ENCODE results near the gene STARD8.
"Not testable (repeated sequence)": the region's sequence is repeated elsewhere in the genome, so short reads cannot be mapped to it uniquely, and the experiment has no call there.

STARD8 gene

DNA sequence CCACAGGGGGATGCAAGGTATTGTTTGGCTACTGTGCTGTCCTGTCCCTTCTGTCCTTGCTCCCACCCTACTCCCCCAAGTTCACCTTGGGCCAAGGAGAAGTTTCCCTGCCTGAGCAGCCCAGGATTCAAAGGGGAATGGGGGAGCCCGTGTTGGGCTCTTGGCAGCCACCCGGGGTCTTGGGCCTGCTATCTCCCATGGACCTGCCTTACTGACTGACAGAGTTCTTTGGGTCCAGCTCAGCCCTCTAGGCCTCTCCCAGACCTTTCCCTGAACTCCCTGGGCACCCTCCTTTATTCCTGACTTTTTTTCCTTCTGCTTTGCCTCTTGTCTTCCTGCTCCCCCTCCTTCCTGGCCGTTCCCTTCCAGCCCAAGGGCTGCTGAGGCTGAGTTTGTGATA lies 67.4 kb downstream of the STARD8 start:
- in situ Hi-C loops (cut with MboI; ENCODE audit: low sequenced_read_pairs) = no loop called here

DNA sequence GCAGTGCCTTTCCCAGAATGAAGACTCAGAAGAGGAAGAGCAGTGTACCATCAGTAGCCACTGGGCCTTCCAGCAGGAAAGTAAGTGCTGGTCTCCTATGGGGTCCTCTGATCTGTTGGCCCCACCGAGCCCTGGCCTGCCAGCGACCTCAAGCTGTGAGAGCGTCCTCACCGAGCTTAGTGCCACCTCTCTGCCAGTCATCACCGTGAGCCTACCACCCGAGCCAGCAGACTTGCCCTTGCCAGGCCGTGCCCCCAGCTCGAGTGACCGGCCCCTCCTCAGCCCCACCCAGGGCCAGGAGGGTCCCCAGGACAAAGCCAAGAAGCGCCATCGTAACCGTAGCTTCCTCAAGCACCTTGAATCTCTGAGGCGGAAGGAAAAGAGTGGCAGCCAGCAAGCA lies 69.7 kb downstream of the STARD8 start:
- in situ Hi-C loops (cut with MboI; ENCODE audit: low sequenced_read_pairs) = no loop called here

DNA sequence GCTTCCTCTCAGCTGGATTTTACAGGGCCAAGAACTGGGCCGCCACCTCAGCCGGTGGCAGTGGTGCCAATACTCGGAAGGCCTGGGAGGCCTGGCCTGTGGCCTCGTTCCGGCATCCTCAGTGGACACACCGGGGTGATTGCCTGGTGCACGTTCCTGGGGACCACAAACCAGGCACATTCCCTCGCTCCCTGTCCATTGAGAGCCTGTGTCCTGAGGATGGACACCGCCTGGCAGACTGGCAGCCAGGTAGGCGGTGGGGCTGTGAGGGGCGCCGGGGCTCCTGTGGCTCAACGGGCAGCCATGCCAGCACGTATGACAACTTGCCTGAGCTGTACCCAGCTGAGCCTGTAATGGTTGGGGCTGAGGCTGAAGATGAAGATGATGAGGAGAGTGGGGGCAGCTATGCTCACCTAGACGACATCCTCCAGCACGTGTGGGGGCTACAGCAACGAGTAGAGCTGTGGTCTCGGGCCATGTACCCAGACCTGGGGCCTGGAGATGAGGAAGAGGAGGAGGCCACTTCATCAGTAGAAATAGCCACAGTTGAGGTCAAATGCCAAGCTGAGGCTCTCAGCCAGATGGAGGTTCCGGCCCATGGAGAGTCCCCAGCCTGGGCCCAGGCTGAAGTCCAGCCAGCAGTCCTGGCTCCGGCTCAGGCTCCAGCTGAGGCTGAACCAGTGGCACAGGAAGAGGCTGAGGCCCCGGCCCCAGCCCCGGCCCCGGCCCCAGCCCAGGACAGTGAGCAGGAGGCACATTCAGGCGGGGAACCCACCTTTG lies 70.4 kb downstream of the STARD8 start:
- in situ Hi-C loops (cut with MboI; ENCODE audit: low sequenced_read_pairs) = no loop called here

DNA sequence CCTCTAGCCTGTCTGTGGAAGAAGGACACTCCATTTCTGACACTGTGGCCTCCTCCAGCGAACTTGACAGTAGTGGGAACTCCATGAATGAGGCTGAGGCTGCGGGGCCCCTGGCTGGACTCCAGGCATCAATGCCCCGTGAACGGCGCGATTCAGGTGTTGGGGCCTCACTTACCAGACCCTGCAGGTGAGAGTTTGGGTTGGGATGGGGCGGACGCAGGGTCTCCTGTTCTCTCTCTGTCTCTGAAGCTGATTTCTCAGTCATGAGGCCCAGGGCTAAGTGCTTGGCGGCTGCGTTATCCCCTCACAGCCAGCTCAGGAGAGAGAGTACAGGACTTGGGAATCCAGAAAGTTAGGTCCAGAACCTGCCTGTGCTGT lies 71.0 kb downstream of the STARD8 start:
- in situ Hi-C loops (cut with MboI; ENCODE audit: low sequenced_read_pairs) = no loop called here

DNA sequence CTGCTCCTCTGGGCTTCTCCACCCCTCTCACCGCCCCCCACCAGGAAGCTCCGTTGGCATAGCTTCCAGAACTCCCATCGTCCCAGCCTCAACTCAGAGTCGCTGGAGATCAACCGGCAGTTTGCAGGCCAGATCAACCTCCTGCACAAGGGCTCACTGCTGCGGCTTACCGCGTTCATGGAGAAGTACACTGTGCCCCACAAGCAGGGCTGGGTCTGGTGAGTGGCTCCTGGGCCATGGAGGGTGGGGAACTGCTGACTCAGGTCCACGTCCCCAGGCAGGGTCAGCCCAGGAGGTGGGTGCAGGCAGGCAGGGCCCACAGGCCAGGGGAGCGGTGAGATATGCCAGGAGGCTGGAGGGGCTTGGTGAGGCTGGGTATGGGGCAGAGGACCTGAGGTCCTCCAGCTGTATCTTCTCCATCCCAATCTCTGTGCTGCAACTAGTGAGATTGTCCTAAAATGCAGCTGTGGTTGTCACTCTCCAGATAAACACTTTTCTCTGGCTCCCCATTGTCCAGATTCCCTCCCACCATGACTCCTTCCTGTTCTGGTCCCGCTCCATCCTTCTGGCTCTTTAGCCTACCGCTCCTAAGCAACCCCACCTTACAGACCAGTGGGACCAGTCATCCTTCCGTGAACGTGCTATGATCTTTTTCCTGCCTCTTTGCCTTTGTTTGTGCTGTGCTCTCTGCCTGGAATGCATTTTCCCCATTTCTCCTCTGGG lies 71.9 kb downstream of the STARD8 start:
- in situ Hi-C loops (cut with MboI; ENCODE audit: low sequenced_read_pairs) = no loop called here

DNA sequence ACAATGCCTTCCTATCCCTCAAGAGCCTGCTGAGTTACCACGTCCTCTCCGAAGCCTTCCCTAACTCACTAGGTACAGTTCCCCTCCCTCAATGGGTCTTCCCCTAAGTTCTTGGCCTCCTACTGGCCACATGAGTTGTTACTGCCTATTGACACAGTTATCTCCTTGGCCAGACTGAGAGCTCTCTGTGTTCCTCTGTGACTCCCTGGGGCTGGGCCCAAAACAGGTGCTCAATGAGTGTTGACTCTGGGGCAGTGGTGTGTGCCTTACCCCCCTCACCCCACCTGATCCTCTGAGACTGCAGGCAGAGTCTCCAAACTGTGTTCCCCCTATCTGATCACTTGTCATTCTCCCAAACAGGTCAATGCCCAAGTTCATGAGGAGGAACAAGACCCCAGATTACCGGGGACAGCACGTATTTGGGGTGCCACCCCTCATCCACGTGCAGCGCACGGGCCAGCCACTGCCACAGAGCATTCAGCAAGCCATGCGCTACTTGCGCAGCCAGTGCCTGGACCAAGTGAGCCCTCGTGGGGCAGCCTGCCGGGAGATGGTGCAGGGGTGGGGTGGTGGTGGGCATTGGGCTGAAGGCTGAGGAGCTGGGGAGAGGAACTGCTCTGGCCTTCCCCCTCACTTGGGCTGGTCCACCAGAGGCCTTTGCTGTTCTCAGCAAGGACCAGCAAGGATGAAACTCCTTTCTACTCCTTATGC lies 72.6 kb downstream of the STARD8 start:
- in situ Hi-C loops (cut with MboI; ENCODE audit: low sequenced_read_pairs) = no loop called here

DNA sequence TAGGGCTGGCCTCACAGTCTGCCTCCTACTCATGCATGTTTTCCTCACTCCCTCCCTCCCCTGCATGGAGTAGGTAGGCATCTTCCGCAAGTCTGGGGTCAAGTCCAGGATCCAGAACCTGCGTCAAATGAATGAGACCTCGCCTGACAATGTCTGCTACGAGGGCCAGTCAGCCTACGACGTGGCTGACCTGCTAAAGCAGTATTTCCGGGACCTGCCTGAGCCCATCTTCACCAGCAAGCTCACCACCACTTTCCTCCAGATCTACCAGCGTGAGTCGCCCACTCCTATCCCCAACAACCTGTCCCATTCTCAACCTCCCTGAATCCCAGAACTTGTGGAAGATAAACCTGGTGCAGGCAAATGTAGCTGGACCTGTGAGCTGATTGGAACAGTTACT lies 73.4 kb downstream of the STARD8 start:
- in situ Hi-C loops (cut with MboI; ENCODE audit: low sequenced_read_pairs) = no loop called here

DNA sequence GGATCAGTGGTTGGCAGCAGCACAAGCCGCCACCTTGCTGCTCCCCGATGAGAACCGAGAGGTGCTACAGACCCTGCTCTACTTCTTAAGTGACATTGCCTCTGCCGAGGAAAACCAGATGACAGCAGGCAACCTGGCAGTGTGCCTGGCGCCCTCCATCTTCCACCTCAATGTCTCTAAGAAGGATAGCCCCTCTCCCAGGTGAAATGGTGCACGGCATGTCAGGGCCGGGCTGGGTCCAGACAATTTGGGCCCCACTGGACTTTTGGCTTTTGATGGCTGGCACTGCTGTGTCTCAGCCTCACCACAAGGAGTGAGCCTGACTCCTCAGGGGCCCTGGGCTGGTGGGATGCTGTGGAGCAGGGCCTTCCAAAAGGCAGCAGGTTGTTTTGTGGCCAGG lies 74.1 kb downstream of the STARD8 start:
- in situ Hi-C loops (cut with MboI; ENCODE audit: low sequenced_read_pairs) = no loop called here

DNA sequence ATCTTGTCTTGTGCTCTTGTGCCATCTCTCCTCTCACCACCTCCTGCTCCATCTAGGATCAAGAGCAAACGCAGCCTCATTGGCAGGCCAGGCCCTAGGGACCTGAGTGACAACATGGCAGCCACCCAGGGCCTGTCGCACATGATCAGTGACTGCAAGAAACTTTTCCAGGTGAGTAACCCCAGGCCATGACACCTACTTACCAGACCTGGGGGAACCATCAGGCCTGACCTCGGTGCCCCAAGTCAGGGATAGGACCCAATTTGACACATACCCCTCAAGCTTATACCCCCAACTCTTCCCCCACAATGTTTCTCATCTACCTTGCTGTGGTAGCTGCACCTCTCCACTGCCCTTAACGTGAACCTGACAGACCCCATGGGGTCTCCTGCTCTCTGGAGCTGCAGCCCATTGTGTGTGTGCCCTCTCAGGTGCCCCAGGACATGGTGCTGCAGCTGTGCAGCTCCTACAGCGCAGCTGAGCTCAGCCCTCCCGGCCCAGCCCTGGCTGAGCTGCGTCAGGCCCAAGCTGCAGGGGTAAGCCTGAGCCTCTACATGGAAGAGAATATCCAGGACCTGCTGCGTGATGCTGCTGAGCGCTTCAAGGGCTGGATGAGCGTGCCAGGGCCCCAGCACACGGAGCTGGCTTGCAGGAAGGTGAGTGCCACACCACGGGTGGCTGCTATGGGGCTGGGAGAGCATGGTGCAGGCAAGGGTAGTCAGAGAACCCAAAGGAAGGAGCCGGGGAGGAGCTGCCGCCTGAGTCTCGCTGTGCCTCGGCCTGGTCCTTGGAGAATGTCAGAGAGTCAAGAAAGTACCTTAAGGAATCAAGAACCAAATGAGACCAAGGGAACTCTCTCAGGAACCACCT lies 74.8 kb downstream of the STARD8 start:
- in situ Hi-C loops (cut with MboI; ENCODE audit: low sequenced_read_pairs) = no loop called here

DNA sequence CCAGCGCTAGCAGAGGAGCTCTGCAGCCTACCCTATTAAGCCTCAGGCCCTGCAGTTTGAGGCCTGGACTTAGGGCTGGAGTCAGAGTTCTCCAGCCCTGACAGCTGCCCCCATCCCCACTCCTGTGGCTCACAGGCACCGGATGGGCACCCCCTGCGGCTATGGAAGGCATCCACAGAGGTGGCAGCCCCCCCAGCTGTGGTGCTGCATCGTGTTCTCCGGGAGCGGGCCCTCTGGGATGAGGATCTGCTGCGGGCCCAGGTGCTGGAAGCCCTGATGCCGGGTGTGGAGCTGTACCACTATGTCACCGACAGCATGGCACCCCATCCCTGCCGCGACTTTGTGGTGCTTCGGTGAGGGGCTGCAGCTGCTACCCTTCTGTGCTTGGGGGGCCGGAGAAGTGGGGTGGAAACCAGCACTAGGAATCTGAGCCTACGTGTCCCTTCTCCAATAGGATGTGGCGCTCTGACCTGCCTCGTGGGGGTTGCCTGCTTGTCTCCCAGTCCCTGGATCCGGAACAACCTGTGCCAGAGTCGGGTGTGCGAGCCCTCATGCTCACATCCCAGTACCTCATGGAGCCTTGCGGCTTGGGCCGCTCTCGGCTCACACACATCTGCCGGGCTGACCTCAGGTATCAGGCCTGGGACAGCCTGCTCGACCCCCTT lies 76.2 kb downstream of the STARD8 start:
- in situ Hi-C loops (cut with MboI; ENCODE audit: low sequenced_read_pairs) = no loop called here

DNA sequence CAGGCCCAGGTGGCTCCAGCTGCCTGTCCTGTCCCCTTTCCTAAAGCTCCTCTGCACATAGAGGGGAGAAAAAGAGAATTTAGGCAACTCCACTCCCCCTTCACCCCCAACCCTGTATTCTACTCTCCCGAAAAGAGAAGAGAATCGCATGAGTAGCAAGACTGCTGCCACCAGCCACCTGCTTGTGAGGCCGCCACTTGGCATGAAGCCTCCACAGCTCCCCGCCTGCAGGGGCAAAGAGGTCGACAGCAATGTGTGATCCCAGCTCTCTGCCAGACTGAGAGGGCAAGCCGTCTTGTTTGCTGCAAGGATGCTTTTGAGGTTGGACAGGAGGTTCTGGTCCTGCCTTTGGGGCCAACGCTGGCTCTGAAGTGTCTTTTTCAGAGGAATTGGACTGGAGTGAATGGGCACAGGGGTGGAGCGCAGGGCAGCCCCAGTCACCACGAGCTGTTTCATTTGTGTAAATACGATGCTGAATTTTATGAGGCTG lies 77.1 kb downstream of the STARD8 start:
- in situ Hi-C loops (cut with MboI; ENCODE audit: low sequenced_read_pairs) = no loop called here

DNA sequence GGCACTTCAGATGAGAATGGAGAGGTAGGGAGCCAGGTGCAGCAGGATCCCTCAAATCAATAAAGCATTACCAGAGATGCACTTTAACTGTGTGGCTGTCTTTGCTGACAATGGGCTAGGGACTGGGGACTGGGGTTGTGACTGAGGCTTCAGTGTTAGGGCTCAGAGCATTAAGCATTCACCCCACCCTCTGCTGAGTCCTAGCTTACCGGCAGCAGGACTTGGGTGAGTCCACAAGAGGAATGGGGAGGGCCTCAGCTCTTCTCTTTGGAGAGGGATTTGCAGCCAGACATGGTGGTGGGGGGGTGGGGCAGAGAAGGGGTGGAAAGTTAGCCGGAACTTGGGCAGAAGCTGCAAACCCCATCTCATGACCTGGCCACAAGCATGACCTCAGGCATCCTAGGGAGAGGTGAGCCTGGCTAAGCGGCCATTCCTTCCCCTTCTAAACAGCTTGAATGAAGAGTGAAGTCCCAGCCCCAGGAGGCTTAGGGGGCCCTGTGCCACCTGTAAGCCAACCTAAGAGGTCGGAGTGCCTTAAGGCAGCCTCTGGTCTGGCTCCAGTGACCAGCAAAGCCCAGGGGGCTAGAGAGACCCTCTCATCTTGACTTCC lies 78.4 kb downstream of the STARD8 start:
- in situ Hi-C loops (cut with MboI; ENCODE audit: low sequenced_read_pairs) = no loop called here

DNA sequence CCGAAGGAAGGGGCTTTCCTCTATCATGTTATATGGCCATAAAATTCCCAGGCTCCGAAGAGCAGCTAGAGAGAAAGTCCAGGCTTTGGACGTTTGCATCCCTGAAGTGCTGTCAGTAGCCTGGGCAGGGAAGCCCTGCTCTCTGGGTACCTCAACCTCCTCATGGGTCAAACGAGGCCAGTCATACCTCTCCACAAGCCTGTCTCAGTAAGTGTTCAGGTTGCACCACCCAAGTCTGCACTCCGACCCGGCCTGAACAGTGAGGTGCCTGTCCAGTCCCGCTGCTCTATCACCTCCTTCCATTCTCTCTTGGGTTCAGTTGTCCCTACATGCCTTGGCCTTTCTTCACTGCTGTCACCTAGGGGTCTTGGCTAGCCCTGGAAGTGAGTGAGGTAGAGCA lies 78.9 kb downstream of the STARD8 start:
- in situ Hi-C loops (cut with MboI; ENCODE audit: low sequenced_read_pairs) = no loop called here

DNA sequence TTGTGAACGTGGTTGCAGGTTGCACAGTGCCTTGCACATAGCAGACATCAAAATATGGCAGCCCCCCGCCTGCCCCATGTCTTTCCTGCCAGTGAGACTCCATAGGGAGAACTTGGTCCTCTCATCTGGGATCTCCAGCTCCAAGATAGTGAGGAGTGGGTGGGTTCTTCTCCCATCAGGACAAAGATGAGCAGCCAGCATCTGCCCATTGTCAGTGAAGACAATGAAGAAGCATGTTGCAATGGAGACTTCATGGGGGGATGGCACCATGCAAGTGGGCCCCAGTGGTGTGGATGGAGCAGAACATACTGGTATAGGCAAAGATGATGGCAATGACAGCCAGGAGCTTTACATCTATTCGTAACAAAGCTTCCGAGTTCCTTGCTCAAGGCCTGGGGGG lies 80.2 kb downstream of the STARD8 start:
- in situ Hi-C loops (cut with MboI; ENCODE audit: low sequenced_read_pairs) = no loop called here

DNA sequence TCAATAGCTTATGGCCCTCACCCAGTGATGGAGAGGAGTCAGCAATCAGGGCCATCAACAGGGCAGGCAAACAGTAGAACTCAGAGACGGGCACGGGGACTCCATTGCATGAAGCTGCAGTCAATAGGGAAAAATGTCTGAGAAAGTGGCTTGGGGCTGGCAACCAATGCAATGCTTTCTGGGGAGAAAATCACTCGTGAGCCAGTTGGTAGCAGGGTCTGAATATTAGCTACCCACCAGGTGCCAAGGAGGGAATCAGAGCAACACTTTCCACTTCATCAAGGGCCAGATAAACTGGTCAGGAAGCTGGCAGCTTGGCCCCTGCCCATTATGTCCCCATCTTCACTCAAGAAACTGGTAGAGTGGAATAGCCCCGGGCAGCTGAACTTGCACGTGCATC lies 80.7 kb downstream of the STARD8 start:
- in situ Hi-C loops (cut with MboI; ENCODE audit: low sequenced_read_pairs) = no loop called here

DNA sequence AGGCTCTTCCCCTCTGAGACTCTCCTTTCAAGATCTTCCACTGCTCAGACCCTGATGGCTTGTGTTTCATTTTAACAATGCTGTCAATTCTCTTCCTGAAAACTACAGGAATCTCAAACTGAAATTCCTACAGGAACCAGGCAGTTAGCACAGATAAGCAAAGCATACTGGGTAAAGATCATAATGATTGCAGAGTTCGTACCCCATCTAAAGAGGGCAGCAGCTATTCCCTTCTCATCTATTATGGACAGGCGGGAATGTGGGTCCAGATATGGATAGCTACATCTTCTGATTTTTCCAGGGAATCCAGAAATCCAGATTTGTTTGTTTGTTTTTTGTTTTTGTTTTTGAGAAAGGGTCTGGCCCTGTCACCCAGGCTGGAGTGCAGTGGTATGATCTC lies 83.8 kb downstream of the STARD8 start:
- in situ Hi-C loops (cut with MboI; ENCODE audit: low sequenced_read_pairs) = no loop called here

DNA sequence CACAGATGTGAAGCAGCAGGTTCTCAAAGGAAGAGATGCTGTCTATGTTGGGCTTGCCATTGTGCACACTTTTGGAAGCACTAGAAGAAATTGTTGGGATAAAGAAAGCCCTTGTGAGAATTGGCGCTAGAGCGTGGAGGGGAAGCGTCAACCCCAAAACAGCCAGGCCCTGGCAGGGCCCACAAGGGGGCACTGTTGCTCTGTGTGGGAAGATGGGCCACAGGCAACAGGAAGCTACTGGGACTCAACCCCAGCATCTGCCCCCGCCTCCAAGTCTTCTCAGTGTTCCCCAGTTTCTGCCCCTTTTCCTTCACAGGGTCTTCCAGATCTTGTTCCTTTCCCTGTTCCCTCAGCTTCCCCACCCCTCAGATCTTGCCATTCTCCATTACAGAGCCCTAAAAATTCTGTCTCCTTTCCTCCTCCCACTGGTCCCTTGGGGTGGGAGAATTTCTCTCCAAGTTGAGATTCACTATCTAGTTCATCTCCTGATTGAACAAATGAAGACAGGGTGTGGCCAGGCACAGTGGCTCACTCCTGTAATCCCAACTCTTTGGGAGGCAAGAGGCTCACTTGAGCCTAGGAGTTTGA lies 85.5 kb downstream of the STARD8 start:
- in situ Hi-C loops (cut with MboI; ENCODE audit: low sequenced_read_pairs) = no loop called here

DNA sequence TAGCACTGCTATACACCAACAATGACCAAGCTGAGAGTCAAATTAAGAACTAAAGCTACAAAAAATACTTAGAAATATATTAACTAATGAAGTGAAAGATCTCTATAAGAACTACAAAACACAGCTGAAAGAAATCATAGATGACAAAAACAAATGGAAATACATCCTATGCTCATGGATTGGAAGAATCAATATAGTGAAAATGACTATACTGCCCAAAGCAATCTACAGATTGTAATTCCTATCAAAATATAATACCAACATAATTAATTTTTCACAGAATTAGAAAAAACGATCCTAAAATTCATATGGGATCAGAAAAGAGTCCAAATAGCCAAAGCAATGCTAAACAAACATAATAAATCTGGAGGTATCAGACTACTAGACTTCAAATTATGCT lies 87.8 kb downstream of the STARD8 start:
- in situ Hi-C loops (cut with MboI; ENCODE audit: low sequenced_read_pairs) = no loop called here

DNA sequence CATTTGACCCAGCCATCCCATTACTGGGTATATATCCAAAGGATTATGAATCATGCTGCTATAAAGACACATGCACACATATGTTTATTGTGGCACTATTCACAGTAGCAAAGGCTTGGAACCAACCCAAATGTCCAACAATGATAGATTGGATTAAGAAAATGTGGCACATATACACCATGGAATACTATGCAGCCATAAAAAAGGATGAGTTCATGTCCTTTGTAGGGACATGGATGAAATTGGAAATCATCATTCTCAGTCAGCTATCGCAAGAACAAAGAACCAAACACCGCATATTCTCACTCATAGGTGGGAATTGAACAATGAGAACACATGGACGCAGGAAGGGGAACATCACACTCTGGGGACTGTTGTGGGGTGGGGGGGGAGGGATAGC lies 94.4 kb downstream of the STARD8 start:
- in situ Hi-C loops (cut with MboI; ENCODE audit: low sequenced_read_pairs) = not testable (repeated sequence)

DNA sequence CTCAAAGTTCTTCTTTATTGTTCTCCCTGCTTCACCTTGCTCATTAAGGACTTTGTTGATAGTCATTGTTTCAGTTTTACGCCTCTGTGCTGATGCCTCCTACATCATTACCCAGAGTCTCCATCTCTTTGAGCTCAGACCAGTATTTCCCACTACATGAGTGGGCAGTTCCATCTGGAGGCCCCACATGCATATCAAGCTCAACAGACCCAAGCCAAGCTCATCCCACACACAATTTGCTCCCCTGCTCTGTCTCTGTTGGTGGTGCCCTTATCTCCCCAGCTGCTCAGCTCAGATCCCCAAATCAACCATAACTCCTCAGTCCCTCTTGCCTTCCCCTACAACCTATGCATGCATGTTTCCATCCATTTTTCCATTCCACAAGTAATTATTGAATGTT lies 96.3 kb downstream of the STARD8 start:
- in situ Hi-C loops (cut with MboI; ENCODE audit: low sequenced_read_pairs) = no loop called here

Measured in hTERT RPE-1 (cell line).